Measurements from ENCODE around the gene USP10. TPM values are rescaled to one million over a fixed set of nuclear protein-coding genes. Genes with fewer than 3 reads are reported as not detected.

Gene USP10
- total RNA-seq, 1 donor from 2014 or later = 147 TPM

DNA sequence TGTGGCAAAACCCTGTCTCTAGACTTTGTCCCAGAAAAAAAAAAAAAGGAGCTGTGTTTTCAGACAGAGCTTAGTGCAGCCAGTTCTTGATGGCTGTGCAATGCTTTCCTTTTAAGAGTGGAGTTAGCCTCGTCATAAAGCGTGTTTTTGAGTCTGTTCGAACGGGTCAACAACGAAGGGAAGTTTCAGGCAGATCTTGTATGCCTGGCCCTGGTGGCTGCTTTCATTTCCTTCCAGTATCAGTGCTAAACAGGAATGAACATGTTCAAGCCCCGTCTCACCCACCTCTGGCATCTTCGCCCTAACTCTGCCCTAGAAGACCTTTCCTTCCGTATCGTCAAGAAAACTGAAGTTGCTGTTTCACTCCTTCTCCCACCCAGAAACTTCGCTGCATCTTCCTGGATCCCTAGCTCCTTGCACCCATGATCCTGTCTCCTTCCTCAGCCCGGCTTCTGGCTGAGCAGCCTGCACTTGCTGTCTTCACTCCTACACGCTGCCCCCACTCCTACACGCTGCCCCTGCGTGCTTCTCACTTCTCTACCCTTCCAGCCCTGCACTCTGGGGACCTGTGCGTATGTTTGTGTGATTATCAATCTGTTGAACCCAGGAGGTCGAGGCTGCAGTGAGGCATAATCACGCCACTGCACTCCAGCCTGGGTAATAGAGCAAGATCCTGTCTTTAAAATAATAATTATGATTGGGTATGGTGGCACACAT lies 55.3 kb downstream of the USP10 start:
- Mint-ChIP-seq H3K27me3 (no peaks in the 10 kb centered on the region), H3K4me1 (peaks cover 61% of the 10 kb centered on the region), H3K27ac (no peak overlapping the region), H3K36me3 (ENCODE audit: low read depth) (peaks cover 38% of the 10 kb centered on the region), H3K9me3 (no peaks in the 10 kb centered on the region), H3K4me3 (peak overlapping the region; percentile 9)
- DNase-seq = no peak
- intact Hi-C loops (cut with micrococcal nuclease) = loop anchor here (1.0 to 5.0 kb wide), 5 partner anchors 17 to 568 kb away; partner anchors contain the start of gene TAF1C
- no peak for ATAC-seq (ENCODE audit: low read depth)
- CTCF ChIA-PET = interaction anchor here (0.6 to 4.1 kb wide), 8 partner anchors 10 to 580 kb away, joined by 3 to 46 read pairs (median 3); no protein-coding TSS in a partner anchor
- POLR2A ChIA-PET = interaction anchor here (0.6 kb wide), 1 partner anchor 9 kb away, joined by 3 read pairs; no protein-coding TSS in a partner anchor
- TF ChIP-seq, protein P1, sequence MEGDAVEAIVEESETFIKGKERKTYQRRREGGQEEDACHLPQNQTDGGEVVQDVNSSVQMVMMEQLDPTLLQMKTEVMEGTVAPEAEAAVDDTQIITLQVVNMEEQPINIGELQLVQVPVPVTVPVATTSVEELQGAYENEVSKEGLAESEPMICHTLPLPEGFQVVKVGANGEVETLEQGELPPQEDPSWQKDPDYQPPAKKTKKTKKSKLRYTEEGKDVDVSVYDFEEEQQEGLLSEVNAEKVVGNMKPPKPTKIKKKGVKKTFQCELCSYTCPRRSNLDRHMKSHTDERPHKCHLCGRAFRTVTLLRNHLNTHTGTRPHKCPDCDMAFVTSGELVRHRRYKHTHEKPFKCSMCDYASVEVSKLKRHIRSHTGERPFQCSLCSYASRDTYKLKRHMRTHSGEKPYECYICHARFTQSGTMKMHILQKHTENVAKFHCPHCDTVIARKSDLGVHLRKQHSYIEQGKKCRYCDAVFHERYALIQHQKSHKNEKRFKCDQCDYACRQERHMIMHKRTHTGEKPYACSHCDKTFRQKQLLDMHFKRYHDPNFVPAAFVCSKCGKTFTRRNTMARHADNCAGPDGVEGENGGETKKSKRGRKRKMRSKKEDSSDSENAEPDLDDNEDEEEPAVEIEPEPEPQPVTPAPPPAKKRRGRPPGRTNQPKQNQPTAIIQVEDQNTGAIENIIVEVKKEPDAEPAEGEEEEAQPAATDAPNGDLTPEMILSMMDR (IDR thresholded peaks at IDR 0.05) = no peak

DNA sequence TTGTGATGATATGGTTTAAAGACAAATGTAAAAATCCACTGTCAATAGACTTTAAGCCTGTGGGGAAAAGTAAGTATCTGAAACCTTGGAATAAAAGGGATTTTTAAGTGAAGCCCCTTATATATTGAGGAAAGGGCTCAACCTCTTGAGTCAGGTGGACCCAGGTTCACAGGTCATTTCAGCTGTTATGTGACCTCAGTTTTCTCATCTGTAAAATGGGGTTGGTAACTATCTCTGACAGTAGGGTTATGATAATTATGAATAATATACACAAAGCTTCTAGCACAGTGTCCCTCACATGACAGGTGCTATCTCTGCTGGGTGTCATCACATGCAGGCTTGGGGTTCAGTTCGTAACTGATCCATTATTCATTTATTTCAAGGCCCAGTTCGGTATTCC lies 57.0 kb downstream of the USP10 start:
- Mint-ChIP-seq H3K36me3 (ENCODE audit: low read depth) (peaks cover 54% of the 10 kb centered on the region), H3K4me1 (peaks cover 44% of the 10 kb centered on the region), H3K27ac (no peak overlapping the region), H3K9me3 (no peaks in the 10 kb centered on the region), H3K4me3 (no peak overlapping the region), H3K27me3 (no peaks in the 10 kb centered on the region)
- POLR2A ChIA-PET = no interaction called here
- no peak for ATAC-seq (ENCODE audit: low read depth)
- CTCF ChIA-PET = interaction anchor here (1.0 kb wide), 1 partner anchor 18 kb away, joined by 3 read pairs; no protein-coding TSS in a partner anchor
- intact Hi-C loops (cut with micrococcal nuclease) = no loop called here
- DNase-seq = no peak
- TF ChIP-seq, protein P1 (IDR thresholded peaks at IDR 0.05) = no peak

DNA sequence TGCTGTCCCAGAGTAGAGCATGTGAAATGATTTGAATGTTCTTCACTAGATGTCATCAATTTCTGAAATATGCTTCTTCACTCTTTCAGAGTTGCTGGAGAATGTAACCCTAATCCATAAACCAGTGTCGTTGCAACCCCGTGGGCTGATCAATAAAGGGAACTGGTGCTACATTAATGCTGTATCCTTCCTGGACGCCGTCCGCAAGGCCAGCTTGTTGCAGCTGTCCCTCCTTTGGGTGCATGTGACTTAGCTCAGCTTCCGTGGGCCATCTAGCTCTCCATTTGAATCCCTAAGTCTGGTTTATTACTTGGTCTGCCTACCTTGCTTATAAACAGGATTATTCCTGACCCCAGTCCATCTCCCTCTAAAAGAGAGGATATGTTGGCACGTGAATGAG lies 58.8 kb downstream of the USP10 start:
- H3K9me3 Mint-ChIP-seq = no peaks in the 10 kb centered on the region
- ChIA-PET POLR2A (no interaction called here), CTCF (interaction anchor here (0.6 to 1.6 kb wide), 3 partner anchors 20 to 196 kb away, joined by 3 to 6 read pairs (median 3); no protein-coding TSS in a partner anchor)
- intact Hi-C loops (cut with micrococcal nuclease) = no loop called here
- TF ChIP-seq, protein P1 (IDR thresholded peaks at IDR 0.05) = no peak
- DNase-seq (no peak), ATAC-seq (ENCODE audit: low read depth) (no peak)
- no peaks in the 10 kb centered on the region for H3K27me3 Mint-ChIP-seq
- H3K27ac Mint-ChIP-seq = no peak overlapping the region
- H3K4me3 Mint-ChIP-seq = no peak overlapping the region
- H3K36me3 Mint-ChIP-seq (ENCODE audit: low read depth) = peaks cover 65% of the 10 kb centered on the region
- peaks cover 28% of the 10 kb centered on the region for H3K4me1 Mint-ChIP-seq

DNA sequence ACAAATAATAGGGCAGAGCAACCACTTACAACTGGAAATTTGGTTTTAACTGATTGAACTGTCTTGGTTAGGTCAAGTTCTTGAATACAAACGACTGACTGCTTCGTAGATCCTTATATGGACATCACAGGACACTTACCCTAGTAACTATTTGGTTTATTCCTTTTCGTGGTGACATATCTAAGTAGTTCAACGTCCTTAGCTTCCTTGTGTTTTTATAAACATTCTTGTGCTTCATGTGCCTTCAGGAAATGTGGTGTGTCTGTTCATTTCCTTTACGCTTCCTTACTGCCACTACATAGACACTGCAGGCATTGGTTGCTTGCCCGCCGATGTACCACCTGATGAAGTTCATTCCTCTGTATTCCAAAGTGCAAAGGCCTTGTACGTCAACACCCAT lies 59.3 kb downstream of the USP10 start:
- ChIA-PET CTCF (interaction anchor here (1.6 kb wide), 2 partner anchors 20 to 193 kb away, joined by 3 to 6 read pairs; no protein-coding TSS in a partner anchor), POLR2A (no interaction called here)
- ATAC-seq (ENCODE audit: low read depth) (no peak), DNase-seq (no peak)
- TF ChIP-seq, protein P1 (IDR thresholded peaks at IDR 0.05) = no peak
- H3K4me1 Mint-ChIP-seq = peaks cover 24% of the 10 kb centered on the region
- H3K9me3 Mint-ChIP-seq = no peaks in the 10 kb centered on the region
- peaks cover 69% of the 10 kb centered on the region for H3K36me3 Mint-ChIP-seq (ENCODE audit: low read depth)
- intact Hi-C loops (cut with micrococcal nuclease) = no loop called here
- H3K27ac Mint-ChIP-seq = peak overlapping the region; percentile 53
- no peaks in the 10 kb centered on the region for H3K27me3 Mint-ChIP-seq
- H3K4me3 Mint-ChIP-seq = no peak overlapping the region

DNA sequence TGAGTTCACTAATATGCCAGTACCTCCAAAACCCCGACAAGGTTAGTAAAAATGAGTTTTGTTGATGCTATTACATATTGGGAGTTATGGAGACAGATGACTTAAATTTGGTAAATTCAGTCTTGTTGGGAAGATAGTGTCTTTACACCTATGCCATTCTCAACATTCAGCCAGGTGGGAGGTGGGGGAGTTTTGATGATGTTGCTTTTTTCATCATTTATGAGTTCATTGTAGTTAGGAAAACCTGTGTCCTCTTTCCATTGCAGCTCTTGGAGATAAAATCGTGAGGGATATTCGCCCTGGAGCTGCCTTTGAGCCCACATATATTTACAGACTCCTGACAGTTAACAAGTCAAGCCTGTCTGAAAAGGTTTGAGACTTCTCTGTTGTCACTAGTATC lies 60.1 kb downstream of the USP10 start:
- intact Hi-C loops (cut with micrococcal nuclease) = no loop called here
- Mint-ChIP-seq H3K36me3 (ENCODE audit: low read depth) (peaks cover 73% of the 10 kb centered on the region), H3K27me3 (no peaks in the 10 kb centered on the region), H3K27ac (no peak overlapping the region), H3K4me1 (peaks cover 15% of the 10 kb centered on the region), H3K4me3 (no peak overlapping the region), H3K9me3 (no peaks in the 10 kb centered on the region)
- ATAC-seq (ENCODE audit: low read depth) = no peak
- CTCF ChIA-PET = interaction anchor here (1.6 kb wide), 2 partner anchors 21 to 192 kb away, joined by 3 to 6 read pairs; no protein-coding TSS in a partner anchor
- POLR2A ChIA-PET = no interaction called here
- no peak for DNase-seq
- TF ChIP-seq, protein P1 (IDR thresholded peaks at IDR 0.05) = no peak
